Activated CD4-positive, CD25-positive, alpha-beta regulatory T cell treated with anti-CD3 and anti-CD28 coated beads, Interleukin-2, amount 50 U/mL, for 72 hours (primary cell): Measurements from ENCODE around the gene GLT8D1.
"Not testable (repeated sequence)": the region's sequence is repeated elsewhere in the genome, so short reads cannot be mapped to it uniquely, and the experiment has no call there.

Experiments used
- DNase-seq: peaks from one replicate; pipeline ENCODE4 v3.0.0; 2021

The GLT8D1 gene

DNA sequence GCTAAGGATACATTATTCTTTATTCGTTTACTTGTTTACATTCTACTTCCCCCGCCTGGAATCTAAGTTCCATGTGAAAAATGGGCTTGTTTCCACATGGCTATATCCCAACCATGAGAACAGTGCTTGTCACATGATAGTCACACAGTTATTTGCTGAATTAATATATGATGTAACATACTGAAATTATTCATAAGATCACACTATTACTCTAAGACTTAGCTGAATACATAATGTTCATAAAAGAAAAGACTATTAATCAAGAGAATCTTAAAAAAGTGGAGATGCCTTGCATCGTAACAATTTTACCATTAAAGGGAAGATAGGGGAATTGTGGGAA, 26.4 kb downstream of the GLT8D1 start:
- no peak for DNase-seq

DNA sequence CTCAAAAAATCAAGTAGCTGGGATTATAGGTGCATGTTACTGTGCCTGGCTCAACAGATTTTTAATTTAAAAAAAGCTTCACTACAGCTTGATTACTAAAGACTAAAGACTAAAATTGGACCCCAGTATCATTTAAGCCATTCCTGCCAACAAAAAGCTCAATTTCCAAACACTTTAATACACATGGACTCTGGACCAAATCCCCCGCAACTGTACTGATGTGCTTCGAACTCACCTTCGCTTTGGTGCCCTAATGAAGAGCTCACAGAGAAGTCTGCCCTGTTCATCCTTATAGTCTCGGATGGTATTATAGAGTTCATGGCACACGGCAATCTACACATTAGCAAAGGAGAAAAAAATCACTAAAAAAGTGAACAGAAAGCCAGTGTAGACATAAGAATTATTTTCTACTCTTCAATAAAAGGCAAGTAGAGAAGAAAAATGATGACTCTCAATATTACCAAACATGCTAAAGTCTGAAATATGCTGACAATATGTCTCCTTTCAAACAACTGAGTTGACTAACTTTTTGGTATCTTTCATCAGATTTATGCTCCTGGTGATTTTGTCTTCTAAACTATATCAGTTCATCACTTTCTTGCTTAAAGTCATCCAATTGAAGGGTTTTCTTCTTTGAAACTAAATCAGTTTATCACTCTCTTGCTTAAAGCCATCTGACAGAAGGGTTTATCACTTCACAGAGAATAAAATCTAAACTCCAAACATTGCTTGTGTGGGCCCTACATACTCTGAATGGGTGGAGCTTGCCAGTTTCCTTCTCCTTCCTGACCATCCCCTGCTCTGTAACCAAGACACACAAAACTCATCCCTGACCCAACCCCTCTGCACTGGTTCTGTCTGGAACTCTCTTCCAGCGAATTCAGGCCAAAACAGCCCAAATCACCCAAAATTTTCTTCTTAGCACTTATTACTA, 27.1 kb downstream of the GLT8D1 start:
- no peak for DNase-seq

- DNase-seq: not testable (repeated sequence)
Observed at GRCh38 chr3:52676201-52676600, 29.4 kb downstream of the GLT8D1 start.

GRCh38 chr3:52671676-52672075, 33.9 kb downstream of the GLT8D1 start:
- DNase-seq: no peak

DNA sequence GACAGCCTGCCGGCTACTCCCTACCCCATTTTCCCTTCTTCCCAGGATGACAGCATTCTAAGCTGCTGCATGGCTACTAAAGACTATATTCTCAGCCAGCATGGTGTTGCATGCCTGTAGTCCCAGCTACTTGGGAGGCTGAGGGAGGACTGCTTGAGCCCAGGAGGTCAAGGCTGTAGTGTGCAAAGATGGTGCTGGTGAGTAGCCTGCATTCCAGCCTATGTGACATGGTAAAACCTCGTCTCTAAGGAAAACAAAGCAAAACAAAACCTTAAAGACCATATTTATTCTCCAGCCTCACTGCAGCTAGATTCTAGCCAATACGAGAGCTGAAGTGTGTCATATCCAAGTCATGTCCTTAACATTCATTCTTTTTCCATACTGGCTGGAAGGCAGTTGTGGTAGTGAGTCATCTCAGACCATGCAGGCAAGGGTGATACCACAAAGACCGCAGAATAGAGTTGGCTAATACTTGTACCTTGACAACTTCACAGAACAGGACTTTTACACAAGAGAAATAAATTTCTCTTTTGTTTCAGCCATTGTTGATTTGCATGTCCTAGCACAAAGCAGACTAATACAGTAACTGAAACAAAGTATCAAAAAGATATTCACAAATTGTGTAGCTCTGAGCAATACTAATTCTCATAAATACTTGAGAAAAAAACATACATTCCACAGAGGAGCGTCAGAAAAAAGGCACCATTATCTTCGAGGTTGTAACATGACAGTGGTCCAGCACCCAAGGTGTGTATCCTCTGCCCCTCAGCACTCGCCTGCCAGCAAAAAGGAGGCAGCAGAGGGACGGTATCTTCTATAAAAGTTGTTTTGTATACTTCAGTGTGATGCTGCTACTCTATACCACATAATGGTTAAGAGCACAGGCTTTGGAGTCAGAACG, 34.7 kb downstream of the GLT8D1 start:
- DNase-seq: no peak

DNA sequence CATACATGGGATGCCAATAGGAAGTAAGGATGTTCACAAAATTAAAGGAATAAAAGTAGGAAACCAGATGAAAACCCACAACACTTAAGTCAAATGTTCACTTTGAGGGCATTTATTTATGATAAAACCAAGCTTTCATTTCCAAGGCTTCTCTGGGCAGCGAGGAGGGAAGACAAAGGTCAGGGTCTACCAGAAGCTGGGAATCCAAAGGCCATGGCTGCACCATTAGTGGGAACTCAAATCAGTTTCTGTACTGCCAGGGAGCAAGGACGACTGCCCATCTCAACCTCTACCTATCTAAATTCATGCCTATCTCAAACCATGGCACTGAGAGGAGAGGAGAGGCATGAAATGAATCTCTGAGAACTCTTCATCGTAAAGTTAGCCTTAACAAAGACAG, 42.5 kb downstream of the GLT8D1 start:
- no peak for DNase-seq

- no peak for DNase-seq
Observed at GRCh38 chr3:52660046-52660445, 45.5 kb downstream of the GLT8D1 start.

- DNase-seq: no peak
Observed at GRCh38 chr3:52655895-52656294, 49.7 kb downstream of the GLT8D1 start.

DNA sequence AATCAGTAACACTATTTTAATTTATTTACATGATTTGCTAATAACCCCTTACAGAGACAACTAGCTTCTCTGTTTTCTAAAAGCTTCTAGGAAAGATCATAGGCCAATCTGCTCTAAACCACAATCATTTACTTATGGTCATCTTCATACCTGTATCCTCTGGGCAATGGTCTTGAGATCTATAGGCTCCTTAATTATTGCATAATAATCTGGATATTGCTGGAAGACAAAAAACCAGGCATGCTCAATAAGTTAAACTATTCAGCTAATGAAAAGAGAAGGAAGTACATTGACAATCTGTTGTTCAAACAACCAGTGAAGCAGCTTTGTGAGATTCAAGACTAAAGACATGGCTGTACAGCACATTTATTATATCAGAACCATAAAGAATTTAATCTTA, 54.0 kb downstream of the GLT8D1 start:
- DNase-seq: no peak

DNA sequence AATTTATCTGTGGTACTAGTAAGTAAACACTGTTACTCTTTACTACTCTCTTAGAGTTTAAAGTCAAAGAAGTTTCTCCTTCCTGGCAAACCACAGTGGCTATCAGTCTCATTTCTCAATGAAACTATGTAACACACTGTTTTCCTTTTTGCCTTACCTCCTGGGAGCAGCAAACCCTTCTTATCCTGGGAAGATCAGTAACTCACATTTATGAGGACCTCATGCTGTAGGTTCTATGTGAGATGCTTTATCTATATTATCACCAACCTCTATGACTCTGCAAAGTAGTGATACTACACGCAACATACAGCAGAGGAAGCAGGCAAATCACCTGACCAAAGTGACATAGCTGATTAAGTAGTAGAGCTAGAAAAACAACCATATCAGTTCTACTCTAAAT, 55.2 kb downstream of the GLT8D1 start:
- DNase-seq: no peak

DNA sequence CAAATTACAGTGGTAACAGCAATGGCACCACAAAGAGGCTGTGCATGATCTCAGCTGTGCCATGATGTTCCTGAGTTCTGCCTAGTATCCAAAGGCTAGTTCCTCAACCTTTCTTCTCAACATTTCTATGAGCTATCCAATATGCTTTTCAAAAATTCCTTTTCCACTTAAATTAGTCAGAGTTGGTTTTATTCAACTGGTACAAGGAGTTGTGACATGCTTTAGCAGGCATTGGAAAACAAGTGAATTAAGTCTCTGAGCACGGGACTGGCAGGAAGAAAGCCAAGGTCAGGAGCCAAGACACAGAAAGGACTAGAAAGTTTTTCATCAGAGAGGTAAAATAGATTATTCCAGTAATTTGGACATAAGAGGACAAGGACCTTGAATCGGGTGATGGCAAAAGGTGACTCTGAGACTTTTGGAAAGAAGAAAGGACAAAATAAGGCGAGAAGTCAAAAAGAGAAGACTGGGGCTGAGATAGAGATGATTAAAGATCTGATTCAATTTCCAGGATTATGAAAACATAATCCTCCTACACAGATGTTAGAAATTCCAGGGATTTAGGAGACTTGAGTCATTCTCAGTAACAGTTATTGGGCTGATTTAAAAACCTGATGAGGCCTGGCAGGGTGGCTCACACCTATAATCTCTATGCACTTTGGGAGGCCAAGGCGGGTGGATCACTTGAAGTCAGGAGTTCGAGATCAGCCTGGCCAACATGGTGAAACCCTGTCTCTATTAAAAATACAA, 56.0 kb downstream of the GLT8D1 start:
- no peak for DNase-seq

DNA sequence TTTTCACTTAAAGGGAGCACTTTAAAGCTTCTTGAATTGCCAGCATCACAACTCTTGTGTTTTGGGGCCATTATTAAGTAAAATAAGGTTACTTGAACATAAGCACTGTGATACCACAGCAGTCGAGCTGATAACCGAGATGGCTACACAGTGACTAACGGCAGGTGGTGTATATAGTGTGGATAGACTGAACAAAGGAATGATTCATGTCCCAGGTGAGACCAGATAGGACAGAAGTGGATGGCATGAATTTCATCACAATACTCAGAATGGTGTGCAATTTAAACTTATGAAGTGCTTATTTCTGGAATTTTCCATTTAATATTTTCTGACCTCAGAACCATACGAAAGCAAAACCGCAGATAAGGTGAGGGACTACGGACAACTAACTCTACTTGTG, 60.0 kb downstream of the GLT8D1 start:
- no peak for DNase-seq
